Right renal cortex interstitium (tissue), 3 donors: Measurements from ENCODE around the gene DSCAML1. TPM values are rescaled to one million over a fixed set of nuclear protein-coding genes. Genes with fewer than 3 reads are reported as not detected.

Experiments used
- DNase-seq, 3 donors: peaks; one replicate each; pipeline ENCODE4 v3.0.0-alpha.2; 2013; ENCODE audit warnings: low read depth in 3 of 3, low spot score in 2 of 3
- polyA plus RNA-seq, 3 donors: library from polyadenylated mRNA; unstranded; fragments of 120-200 nt; gene quantifications; one replicate each; pipeline ENCODE4 v1.2.1, GENCODE V29; 2013; ENCODE audit not compliant: insufficient read length in 3 of 3

DSCAML1 gene
- polyA plus RNA-seq, 3 donors = 1.6 to 2.3 (median 1.6) TPM

DNA sequence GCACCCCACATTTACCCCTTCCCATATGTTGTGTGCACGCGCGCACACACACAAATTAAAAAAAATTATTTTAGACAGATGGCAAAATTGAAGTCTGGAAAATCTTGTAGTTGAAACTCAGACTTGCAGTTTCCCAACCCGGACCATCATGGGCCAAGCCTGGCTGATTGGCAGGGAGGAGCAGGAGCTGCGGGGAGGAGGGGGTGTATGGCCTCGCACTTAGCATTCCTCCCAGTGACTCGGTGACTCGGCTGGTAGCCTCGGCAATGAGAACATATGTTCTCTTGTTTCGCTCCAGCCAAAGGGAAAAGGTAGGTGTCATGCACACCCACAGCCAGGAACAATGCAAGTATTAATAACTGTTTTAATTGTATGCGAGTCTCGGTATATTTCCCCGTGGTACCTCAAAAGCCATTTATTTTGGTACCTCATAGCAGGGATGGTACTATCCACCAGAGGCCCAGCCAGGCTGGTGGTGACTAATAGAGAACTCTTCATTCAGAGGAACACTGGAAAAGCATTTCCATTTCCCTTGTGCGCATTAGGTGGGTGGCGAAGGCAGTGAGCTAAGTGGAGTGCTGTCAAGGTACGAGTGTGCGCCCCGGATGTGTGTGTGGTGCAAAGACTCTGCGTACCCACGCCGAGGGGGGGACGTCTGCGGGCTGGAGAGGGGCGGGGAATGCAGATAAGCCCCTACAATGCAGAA lies 92.5 kb downstream of the DSCAML1 start:
- no peak for DNase-seq

DNA sequence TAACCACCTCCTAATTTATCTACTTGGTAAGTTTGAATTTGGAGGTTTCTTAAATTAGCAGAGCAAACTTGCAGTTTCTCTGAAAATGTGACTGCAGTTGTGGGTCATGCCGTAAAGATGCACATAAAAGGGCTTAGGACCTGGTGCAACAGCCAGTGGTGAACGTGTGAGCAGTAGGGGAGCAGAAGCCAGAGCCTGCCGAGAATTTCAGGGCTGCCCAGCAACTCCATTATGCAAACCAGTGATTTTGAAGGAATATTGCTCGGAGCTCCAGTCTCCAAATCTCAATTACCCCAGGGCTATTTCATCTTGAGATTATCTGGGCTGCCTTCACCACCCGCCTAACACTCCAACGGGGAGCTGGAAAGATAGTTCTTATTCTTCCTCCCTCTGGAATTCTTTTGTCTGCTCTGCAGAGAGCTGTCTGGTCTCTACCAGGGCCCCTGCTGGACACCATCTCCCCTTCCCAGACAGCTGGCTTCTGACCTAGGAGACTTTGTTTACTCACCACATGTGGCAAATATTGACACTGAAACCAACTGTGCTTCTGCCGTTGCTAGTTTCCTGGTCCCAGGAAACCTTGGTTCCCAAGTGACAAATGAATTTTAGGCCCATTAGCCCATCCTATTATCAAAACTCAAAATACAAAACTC lies 93.9 kb downstream of the DSCAML1 start:
- no peak for DNase-seq

DNA sequence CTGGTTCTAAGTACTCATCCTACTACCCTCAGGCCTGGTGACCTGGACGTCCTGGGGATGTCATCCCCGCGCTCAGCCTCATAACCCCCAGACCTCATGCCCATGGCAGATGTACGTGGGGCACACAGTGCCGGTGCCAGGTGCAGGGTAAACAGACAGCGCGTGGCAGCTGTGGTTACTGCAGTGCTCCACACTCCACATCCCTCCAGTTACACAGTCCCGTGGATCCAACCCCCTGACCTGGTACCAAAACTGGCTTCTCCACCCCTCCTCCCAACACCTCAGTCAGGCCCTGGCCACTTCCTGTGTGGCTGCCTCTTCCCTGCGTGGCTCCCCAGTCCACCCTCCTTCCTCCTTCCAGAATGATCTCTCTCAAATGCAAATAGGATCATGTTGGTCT lies 95.2 kb downstream of the DSCAML1 start:
- DNase-seq = no peak

DNA sequence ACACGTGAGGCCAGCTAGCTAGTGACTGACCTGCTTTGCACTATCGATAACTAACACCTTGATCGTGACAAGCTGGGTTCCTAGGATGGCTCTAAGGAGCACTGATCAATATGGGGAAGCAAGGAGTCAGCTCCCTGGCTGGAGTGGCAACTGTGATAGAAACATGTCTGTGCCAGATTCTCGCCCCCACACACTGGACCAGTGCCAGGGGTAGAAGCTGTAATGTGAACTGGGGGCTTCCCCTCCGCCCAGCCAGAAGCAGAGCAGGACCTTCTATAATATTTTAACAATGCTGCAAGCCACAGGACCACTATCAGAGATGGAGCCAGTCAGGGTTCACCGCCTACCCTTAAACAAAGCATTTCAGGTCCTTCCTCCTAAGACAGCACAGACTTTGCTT lies 96.5 kb downstream of the DSCAML1 start:
- no peak for DNase-seq

DNA sequence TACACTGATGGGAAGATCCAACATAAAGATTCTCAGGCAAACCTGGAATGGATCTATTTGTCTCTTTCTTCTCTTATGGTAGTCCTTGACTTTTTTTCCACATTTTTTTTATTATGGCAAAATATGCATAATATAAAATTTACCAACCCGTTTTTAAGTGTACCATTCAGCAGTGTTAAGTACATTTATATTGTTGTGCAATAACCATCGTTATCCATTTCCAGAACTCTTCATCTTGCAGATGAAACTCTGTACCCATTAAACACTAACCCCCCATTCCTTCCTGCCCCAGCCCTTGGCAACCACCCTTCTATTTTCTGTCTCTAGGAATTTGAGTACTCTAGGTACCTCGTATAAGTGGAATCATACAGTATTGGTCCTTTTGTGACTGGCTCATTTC lies 99.7 kb downstream of the DSCAML1 start:
- DNase-seq = no peak

DNA sequence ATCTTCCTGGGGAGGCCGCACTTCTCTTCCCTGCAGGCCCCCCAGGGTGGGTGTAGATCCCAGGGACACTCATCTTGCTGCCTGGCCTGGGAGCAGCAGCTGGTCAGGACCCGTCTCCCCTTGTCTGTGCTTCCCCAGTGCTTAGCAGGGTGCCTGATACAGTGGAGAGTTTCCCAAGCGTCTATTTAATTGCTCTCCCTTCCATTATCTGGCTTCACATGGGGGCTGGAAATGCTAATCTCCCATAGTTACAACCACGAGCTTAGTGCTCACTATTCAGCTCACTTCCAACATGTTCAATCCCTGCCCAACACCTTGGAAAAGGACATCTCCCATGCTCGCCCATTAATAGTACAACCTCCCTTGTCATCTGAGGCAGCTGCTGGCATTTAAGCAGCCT lies 100.5 kb downstream of the DSCAML1 start:
- DNase-seq = no peak

DNA sequence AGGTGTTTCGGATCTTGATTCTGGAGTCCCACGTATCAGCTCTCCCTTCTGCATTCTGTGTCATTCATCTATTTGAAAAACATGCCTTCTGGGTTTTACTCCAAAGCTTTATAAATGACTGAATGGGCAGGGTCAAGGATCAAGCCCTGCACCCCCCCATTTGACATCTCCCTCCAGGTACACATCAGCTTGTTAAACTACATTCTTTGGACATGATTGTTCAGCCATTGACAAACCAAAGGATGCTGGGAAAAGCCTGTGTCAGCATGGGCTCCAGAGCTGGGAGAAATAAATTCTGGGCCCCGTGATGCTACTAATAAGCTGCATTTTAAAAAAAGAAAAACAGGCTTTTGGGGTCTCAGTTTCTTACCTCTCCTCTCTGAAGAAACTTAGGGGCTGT lies 103.7 kb downstream of the DSCAML1 start:
- no peak for DNase-seq

DNA sequence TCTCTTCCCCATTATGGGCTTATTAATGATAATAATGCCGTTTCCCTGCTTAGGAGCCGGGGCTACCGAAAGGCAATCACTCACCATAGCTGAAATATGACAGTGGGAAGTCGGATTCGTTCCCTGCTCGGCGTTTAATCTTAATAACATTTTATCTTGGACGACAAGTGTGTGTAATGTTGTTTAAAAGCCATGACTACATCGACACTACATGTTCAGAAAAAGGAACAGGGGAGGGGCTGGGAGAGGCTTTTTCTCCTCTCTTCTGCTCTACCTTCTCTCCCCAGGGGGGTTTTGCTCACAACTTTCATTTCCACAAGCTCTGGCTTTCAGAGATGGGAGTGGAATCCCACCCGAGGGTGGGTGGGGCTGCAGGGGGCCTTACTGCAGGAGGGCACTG lies 105.5 kb downstream of the DSCAML1 start:
- no peak for DNase-seq

DNA sequence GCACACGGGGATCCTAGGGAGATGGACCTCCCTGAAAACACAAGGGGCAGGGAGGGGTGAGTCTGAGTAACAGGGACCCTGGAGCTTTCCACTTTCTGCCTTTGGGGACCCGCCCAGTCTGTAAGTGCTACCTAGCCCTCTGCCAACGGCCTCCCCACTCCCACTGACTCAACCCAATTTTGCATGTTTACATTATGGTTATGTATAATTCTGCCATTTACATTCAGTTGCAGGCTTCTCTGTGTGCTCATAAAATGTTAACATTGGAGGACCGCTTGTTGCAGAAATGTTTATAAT lies 105.8 kb downstream of the DSCAML1 start:
- no peak for DNase-seq

DNA sequence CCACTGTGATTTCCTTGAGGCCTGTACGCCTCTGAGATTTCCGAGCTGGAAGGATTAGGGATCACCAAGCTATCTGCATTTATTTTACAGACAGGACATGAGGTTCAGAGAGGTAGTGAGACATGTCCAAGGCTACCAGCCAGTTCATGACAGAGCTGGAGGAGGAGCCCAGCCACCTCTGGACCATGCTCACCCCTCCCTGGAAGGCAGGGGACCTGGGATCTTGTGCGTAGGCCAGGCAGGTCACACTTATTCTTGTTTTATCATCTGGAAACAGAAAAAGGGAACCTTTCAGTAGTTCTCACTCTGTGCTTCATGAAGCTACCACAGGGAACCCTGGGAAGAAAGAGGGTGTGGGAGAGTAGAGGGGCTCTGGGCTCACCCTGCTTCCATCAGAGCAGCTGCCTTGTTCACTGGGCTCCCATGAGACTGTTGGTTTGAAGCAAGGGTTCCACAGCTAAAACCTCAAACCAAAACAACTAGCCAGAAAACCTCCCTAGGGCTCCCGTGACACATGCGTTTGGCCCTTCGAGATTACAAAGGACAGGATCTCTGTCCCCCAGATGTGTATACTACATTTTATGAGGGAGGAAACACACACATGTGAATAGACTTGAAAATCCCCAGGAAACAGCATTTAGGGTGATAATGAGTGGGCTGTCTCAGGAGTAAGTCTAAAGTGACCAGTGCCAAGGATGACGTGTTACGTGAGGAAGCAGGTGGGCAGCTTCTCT lies 106.4 kb downstream of the DSCAML1 start:
- DNase-seq = no peak

DNA sequence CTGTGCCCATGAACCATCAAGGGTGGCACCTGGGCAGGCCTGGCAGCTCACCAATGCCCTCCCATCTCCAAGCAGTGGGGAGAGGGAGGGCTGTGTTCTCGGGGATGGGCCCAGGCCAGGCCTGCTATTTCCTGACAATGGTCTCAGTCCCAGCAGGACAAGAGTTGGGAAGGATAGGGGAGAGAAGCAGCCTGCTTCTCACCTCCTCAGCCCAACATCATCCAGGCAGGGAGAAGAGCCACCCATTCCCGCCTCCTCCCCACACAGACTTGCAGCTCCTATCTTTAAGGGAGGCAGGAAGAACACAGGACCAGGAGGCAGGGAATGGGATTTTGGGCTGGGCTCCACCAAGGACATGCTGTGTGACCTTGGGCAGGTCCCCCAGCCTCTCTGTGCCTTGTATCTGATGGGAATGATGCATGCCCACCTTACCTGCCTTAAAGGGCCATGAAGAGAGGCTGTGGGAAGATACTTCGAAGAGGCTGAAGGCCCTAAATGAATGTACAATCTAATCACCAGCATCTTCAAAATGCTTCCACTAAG lies 108.7 kb downstream of the DSCAML1 start:
- no peak for DNase-seq

DNA sequence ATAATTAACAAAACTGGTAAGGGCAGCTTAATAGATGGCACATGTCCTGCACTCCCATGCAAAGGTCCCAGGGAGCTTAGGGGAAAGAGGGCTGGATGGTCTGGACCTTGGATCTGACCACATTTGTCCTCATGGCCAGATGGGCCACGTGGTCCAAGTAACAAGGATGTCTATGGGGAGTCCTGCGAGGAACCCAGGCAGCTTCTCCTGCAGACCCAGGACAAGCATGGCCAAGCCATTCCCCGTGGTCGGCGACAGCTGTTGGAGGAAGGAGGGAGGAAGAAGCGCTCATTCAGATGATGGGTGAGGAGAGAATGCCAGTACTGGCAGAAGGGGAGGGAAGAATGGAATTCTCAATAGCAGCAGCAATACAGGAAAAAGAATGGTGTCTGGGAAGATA lies 109.2 kb downstream of the DSCAML1 start:
- no peak for DNase-seq

DNA sequence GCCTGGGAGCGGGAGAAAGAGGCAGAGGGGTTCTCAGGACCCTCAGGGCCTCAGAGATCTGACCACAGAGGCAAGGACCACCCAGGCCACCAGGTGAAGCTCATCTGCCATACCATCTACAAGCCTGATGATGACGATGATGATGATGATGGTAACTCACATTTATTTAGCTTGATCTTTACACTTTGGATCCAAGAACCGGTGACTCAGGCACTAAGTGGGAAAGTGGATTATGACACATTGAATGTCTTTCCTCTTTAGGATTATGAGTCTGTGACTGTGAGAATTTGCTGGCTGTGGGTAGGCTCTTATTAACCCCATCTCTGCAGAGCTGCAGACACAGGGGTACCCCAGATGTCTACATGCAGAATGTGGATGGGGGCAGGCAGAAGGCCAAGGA lies 110.3 kb downstream of the DSCAML1 start:
- no peak for DNase-seq

DNA sequence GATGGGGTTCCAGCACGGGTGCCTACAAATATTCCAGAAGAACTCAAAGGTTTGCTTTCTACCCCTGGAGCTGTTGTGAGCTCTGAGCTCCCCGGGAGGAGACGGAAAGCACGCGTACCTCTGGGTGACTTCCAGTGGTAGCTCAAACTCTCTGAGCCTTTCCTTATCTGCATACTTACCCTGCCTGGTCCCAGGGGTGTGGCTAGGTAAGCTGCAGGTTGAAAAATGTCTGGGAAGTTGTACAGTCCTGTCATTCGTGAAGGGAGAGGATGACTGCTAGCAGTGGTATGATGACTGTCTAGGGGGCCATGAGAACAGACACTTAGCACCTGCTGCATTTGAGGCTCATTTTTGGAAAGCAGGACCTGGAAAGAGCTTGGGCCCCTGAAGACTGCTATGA lies 111.5 kb downstream of the DSCAML1 start:
- no peak for DNase-seq

DNA sequence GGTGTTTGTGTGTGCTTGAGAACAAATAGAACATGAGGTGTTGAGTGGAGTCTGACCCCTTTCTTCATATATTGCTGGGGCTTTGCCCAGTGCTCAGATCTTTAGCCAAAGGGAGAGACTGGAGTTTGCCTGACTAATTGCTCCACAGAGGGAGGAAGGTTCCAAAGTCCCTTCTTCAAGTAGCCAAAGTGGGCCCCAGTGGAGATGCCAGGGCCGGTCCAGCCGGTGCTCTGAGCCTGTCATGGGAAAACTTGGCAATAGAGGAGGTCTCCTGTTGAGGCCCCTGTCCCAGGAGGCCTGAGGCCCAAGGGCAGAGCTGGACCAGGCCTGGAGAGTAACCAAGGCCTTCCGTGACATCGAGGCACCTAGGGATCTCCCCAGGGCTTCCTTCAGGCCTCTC lies 112.3 kb downstream of the DSCAML1 start:
- no peak for DNase-seq

DNA sequence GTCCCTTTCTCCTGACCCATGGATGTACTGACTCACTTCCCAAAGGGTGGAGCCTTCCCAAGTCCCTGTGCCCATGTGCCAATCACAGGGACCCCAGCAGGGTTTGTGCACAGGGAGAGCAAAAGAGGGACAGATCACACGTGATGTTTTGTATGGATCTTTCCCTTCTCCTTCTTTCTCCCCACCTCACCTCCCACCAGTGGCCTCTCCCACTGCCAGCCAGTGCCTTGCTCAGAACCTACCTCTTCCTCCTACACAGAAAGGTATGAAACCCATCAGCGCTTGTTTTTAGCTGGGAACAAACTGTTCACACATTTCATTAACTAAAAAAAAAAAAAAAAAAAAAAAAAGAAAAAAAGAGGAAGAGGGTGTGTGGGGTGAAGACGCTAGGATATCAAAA lies 112.9 kb downstream of the DSCAML1 start:
- DNase-seq = no peak

DNA sequence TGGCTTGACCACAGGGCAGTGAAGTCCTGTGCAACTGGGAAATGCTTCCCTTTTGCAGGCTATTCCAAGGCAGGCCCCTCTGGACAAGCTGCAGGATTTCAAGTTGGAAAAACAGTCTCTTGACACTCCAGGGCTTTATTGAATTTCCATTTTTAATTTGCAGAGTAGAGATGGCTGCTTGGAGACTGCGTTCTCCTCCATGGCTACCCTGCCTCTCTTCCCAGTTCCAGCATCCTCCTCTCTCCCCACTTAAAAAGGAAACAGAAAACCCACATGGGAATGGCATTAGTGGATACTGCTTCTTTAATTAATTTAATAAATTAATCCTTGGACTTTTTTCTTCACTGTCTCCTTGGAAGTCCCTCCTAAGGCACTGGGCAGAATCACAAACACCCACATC lies 115.6 kb downstream of the DSCAML1 start:
- DNase-seq = peak in 1 of 3 donors; percentile 10

DNA sequence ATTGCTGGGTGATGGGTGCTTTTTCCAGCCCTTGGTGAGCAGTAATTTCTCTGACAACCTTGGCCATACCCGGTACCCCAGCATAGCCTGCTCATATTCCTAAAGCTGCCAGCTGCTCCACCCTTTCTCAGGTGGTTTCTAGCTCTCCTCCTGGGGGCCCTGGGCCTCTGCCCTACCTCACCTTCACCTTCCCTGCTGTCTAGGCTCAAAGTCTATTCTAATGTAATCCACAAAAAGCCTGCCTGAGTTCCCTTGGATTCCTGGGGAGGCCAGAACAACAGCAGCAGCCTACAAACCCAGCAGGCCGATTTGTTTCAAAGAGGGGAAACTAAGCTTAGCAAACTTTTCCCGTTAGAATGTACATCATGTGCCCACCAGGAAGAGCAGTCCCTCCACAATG lies 117.6 kb downstream of the DSCAML1 start:
- DNase-seq = no peak

DNA sequence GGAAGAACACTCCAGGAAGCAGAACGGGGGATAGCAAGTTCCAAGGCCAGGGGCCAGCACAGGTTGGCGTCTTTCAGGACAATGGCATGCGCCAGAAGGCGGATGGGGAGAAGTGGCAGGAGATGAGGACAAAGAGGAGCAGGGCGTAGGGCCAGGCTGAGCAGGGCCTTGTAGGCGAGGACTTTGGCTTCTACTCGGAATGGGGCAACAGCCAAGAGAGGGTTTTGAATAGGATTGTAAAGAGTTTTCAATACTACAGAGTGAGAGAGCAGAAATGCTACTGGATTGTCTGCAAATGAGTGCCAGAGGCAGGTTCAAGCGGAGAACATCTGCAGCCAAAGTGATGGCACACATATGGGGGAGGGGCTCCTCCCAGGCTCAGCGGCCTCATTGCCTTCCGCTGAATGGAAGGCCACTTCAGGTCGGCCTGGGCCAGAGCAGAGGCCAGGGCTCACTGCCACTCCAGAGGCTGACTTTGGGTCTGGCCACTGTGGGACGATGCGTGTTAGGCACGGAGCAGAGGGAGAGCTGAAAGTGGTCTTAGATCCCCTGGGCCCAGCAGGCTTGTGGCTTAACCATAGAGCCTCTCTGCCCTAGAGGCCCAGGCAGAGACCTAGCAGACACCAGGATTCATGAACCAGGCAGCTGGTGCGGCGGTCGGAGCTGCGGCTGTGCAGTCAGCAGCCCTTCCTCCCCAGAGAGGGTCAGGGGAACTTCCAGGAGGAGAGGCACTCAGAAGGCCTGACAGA lies 118.2 kb downstream of the DSCAML1 start:
- DNase-seq = no peak

DNA sequence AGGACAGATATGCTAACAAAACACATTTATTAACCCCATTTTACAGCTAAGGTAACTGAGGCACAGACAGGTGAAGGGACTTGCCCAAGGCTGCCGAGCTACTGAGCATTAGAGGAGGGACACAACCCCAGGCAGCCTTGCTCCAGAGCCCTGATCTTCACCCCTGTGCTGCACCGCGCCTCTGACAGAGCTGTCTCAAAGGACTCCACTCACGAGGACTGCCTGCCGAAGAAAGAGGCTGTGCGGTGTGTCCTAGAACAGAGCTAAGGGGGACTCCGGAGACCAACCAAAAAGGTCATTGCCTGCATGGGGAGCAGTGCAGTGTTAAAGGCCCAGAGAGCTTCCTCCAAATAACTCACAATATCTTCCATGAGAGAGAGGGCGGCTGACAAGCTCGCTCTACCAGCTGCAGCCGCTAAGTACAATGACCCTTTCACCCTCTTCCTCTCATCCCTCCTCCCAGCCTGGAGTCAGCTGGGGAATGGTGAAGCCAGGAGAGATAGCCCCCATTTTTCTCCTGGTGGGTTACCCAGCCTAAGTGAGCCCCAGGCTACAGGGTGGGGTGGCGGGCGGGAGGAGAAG lies 119.2 kb downstream of the DSCAML1 start:
- no peak for DNase-seq

DNA sequence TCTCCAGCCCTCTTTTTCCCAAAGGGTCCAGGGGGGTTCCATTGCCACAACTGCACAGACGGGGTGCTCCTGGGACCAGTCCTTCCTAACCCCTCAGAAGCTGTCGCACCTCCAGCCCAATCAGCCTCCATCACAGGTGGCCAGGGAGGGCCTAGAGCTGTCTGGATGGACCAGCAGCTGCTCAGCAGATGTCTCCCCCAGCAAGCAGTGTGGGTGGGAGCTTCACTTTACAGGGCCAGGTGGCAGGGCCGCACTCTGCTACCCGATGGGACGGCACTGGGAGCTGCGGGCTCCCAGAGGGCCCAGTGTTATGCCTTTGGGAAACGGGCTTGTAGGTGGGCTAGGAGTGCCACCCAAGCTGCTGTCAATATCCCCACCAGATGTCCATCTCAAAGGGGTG lies 120.5 kb downstream of the DSCAML1 start:
- DNase-seq = no peak
